Activated effector memory CD4-positive, alpha-beta T cell treated with anti-CD3 and anti-CD28 coated beads, Interleukin-2, amount 50 U/mL, for 16 hours (primary cell): Measurements from ENCODE around the gene ZNF484.
"Not testable (repeated sequence)": the region's sequence is repeated elsewhere in the genome, so short reads cannot be mapped to it uniquely, and the experiment has no call there.

Experiments used
- DNase-seq: peaks from one replicate; pipeline ENCODE4 v3.0.0-alpha.2; 2020

ZNF484 gene

DNA sequence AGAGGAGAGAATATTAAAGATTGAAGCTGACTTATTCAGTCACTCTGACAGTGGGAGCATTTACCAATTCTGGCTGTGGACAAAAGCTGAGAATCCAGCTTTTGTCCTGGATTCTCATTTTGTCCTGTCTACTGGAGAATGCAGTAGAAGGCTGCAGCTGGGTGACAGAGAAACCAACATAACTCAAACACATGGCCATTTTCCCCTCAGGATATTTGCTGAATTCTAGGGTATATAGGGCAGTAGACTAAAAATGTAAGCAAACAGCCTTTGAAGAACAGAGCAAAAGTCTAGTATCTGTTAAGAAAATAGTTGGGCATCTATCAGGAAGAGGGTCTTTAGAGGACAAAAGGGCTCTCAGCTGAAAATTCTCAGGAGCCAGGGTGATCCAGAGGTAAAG is 20.6 kb downstream of the ZNF484 start:
- no peak for DNase-seq

DNA sequence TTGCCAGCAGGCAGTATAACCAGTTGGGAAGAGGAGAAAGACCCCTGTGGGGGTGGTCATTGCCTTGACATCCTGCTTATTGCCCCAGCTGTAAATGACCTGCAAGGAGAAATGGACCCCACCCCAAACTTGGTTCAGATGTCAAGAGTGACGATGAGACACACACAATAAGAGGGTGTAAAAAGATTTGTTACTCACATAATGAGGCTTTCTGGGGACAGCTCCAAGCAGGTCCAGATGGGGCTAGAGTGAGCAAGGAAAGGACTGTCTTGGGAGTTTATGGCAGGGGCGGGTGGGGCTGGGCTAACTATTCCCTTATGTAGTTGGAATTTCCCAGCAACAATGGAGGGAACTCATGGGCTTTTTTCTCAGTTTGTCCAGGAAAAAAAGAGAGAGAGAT is 24.1 kb downstream of the ZNF484 start:
- no peak for DNase-seq

DNA sequence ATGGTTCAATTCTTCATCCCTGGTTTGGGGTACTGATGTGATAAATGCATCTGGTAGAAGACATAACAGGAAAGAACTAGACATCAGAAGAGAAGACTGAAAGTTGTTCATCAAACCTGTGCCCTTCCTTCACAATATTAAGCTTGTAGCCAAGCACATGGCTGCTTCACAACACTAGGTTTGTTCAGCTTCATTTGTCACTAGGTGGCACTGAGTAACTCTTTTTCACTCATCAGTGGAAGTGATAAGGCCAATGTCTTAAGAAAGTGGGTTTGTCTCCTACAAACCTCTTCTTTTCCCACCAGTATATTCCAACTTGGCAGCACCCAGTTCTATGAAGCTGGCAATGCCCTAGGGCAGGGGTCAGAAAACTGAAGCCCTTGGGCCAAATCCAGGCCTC is 26.9 kb downstream of the ZNF484 start:
- no peak for DNase-seq

DNA sequence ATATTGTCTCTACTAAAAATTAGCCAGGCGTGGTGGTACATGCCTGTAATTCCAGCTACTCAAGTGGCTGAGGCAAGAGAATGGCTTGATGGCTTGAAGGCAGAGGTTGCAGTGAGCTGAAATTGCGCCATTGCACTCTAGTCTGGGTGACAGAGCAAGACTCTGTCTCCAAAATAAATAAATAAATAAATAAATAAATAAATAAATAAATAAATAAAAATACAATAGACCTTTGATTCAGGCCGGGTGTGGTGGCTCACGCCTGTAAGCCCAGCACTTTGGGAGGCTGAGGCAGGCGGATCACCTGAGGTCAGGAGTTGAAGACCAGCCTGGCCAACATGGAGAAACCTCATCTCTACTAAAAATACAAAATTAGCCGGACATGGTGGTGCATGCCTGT is 29.1 kb downstream of the ZNF484 start:
- not testable (repeated sequence) for DNase-seq

DNA sequence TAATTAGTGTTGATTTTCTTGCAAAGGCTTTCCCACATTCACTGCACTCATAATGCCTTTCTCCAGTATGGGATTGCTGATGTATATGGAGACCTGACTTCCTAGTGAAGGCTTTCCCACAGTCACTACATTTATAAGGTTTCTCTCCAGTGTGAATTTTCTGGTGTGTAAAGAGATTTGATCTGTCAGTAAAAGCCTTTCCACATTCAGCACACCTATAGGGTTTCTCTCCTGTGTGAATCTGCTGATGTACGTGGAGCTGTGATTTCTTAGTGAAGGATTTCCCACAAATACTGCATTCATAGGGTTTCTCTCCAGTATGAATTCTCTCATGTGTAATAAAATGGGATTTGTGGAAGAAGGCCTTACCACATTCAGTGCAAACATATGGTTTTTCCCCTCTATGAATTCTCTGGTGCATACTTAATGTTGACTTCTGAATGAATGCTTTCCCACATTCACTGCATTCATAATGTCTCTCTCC is 31.1 kb downstream of the ZNF484 start:
- no peak for DNase-seq

DNA sequence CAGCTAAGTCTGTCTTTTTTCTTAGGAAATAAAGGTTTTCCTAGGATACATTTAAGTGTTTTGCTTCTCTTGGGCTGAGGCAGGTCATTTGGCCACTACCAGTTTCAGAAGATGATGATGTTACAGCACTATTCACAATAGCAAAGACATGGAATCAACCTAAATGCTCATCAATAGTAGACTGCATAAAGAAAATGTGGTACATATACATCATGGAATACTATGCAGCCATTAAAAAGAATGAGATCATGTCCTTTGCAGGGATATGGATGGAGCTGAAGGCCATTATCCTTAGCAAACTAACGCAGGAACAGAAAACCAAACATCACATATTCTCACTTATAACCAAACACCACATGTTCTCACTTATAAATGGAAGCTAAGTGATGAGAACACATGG is 39.4 kb downstream of the ZNF484 start:
- DNase-seq, result not testable (repeated sequence)

DNA sequence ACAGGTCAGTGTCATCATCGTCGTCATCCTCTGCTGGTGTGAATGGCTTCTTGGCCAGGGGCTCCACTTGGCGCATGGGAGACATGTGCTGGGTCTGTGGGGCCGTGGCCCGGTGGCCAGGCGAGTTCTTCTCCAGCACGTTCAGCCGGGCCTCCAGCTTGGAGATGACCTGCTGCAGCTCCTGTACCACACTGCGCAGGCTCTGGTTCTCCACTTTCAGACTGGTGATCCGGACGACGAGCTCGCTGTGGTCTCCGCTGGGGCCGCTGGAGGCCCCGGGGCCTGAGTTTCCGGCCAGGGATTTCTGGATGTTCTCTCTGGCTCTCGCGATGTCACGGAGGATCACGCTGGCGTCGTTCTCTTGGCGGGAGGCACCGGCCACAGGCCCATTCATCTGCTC is 40.6 kb downstream of the ZNF484 start:
- no peak for DNase-seq

DNA sequence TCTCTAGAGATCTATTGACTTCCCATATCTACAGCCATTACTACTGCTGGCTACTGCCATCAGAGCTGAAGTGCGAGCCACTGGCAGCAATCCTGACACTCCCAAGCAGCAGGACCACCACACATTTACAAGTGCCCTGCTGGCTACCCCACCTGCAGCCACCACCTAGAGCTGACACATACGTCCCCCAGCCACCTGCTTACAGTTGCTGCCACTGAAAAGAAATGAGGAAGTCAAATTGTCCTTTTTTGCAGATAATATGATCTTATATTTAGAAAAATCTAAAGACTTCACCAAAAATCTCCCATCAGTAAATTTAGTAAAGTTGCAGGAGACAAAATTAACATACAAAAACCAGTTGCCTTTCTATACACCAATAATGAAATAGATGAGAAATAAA is 48.4 kb downstream of the ZNF484 start:
- no peak for DNase-seq

DNA sequence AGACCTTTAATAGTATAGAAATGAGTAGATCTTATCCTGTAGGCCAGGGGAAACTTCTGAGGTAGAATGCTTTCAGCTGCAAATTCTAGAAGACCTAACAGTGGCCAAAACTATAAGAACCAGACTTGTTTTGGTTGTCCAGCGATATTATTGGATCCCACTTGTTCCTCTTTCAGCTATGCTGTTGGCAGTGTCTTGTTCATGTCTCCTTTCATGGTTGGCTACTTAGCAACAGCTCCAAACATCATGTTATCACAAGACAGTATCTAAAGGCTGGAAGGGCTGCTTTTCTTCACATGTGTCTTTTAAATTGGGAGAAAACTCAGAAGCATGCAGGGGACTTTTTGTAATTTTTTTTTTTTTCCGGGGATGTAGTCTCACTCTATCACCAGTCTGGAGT is 52.8 kb downstream of the ZNF484 start:
- not testable (repeated sequence) for DNase-seq

DNA sequence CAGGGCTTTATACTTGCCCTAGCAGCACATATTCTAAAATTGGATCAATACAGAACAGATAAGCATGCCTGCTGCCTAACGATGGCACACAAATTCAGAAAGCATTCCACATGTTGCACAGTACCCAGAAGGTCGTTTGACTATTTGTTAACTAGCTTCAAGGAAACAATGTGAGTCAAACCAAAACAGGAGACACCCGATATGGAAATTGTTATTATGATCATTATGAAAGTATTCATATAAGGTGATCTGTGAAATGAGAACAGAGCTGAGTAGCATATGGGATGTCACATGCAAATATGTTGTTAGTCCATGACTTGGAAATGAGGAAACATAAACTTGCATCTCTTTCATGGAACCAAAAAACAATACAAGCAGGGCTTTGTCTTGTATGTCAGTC is 56.9 kb downstream of the ZNF484 start:
- no peak for DNase-seq

DNA sequence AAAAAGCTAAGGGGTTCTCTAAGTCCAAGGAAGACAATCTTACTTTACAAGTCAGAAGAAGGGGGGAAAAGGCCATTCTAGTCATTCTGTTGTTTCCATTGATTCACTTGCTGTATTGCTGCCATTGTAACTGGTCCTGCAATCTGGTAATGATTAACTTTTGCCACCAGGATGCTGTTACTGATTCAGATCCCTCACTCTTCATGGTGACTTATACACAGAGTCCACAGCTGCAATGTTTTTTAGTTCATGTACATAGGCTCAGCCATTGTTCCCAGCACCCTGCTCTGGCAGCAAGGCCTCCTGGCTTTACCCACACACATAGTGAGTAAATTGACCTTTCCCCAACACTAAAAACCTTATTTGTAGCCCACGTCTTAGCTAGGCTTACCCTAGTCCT is 57.9 kb downstream of the ZNF484 start:
- DNase-seq, result not testable (repeated sequence)

DNA sequence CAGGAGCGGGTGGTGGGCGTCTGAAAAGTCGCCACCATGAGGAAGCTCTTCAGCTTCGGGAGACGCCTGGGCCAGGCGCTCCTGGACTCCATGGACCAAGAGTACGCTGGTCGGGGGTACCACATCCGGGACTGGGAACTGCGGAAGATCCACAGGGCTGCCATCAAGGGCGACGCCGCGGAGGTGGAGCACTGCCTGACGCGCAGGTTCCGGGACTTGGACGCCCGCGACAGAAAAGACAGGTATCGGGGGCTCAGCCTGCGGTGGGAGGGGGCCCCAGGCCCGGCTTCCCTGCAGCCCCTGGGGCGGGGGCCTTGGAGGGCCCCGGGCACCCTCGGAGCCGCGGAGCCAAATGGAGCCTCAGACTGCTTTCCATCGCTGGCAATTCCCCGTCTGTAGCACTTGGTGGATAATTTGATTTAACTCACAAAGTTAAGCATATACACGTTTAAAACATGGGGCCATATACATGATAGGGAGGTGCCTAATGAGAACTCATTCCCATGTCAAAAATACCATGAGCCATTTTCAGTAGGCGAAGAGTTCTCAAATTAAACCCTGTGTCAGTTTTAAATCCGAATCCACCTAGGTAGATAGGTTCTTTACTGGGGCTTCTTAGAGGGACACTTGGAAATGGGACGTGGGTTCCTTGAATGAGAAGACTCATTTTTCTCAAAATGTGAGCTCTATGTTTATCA is 68.1 kb downstream of the ZNF484 start:
- DNase-seq, result not testable (repeated sequence)

DNA sequence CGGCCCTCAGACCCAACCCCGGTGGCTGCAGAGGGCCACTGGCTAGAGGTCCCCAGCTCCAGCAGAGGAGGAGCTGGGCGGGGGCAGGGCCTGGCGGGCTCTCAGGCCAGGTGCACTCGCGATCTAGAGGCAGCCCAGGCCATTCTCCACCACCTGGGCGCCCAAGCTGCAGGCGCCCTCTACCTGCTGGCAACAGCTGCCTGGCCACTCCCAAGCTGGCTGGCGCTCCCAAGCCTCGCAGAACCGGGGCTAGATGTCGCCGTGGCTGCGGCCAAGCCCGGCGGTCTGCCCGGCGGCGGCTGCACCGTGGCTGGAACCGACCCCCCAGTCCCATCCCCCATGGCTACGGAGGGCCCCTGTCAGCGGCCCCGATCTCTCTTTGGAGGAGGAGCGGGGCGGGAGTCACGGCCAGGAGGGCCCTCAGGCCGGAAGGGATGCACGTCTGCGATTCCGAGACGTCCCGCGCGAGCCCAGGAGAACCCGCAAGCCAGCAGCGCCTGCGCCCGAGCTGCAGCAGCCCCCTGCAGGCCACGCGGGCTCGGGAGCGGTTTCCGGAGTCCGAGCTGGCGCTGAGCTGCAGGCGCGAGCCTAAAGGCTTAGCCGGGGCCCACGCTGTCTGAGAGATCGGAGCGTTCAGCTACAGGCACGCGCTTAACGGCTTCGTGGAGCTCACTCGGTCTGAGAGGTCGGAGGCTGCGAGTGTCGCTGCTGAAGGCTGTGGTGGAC is 68.9 kb downstream of the ZNF484 start:
- DNase-seq, result peak; percentile 80

DNA sequence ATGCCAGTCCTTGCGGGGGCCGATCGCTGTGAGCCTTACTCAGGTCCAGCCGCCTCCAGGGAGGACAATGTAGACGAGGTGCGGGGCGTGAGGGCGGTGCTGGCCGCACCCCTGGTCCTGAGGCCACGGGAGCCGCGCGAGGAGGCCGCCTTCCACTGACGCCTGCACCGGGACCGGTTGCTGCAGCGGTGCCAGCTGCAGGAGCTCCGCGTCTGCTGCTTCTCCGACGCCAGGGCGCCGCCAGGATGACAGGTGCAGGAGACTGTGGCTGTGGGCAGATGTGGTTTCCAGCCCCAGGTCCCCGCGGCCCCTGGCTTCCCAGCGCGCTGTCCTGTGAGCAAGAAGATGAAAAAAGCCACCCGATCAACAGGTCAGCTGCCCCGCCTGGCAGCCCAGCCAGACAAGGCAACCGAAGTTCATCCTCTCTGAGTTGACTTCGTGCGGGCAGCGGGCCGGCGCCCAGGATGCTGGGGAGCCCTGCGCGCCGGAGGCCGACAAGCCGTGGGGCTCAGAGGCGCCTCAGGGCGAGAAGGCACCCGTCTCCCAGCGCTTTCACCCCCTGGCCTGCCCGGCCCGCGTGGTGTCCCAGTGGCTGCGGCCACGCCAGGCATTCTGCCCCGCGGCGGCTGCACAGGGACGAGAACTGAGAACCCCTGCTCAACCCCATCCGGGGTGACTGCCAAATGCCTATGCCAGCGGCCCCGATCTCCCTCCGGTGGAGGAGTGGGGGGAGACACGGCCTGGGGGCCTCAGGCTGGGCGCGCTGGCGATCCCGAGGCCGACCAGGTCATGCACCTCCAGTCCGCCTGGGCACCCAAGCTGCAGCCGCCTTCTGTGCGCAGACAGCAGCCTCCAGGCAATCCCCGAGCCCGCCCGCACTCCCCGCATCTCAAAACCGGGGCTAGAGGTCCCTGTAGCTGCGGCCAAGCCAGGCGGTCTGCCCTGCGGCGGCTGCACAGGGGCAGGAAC is 69.8 kb downstream of the ZNF484 start:
- DNase-seq, result peak; percentile 73

DNA sequence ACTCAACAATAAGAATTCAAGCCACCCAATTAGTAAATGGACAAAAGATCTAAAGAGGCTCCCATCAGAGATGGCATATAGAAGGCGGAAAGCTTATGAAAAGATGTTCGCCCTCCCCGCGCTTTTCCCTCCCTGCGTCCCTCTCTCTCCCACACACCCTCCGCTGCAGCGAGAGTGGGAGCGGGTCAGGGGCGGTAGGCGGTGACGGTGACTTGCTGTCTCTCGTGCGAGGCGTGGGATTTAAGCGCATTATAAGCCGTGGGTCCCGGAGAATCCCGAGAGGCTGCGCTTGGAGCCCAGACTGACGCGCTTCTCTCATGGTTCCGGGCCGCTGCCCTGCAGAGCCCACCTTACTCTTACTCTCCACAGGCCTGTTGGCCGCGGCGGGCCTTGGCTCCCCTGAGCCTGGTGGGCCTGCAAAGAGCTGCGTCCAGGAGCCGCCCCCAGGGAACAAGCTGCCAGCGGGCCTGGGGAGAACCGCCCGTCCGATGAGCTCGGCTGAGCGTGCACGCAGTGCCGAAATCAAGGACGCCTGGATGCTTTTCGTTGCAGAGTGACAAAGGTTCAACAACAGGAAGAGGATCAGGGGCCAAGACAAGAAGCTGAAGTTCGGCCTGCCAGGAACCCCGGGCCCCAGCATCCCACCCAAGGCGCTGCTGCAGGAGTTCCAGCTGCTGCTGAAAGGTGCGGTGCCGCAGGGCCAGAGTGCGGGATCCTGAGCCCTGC is 70.6 kb downstream of the ZNF484 start:
- no peak for DNase-seq

DNA sequence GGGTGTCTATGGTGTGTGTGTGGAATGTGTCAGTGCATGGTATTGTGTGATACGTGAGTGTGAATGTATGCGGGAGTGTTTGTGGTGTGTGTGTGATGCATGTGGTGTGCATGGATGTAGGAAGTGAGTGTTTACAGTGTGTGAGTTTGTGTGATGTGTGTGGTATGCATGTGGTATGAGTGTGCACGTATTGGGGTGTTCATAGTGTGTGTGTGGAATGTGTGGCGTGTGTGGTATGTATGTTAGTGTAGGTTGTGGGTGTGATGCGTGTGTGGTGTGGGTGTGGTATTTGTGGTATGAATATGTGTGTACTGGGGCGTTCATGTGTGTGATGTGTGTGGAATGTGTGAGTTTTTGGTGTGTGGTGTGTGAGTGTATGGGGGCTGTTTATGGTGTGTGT is 73.1 kb downstream of the ZNF484 start:
- no peak for DNase-seq

DNA sequence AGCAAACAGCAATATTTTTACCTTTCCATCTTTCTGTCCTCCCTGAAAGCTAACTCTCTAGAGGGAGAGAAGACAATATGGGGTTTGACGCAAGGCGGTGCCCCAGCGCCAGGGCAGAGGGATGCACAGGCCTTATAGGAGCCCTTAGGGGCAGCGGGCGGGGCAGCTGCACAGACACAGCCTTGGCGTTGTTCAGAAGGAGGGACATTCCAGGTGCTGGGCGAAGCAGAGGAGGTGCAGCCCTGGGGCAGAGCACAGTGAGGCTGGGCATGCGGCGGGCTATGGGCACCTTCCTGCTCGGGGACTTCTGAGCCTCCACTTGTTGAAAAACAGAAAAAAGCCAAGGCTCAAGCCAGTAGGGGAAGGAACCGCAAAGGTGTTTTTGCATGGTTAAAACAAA is 79.5 kb downstream of the ZNF484 start:
- DNase-seq, result no peak

DNA sequence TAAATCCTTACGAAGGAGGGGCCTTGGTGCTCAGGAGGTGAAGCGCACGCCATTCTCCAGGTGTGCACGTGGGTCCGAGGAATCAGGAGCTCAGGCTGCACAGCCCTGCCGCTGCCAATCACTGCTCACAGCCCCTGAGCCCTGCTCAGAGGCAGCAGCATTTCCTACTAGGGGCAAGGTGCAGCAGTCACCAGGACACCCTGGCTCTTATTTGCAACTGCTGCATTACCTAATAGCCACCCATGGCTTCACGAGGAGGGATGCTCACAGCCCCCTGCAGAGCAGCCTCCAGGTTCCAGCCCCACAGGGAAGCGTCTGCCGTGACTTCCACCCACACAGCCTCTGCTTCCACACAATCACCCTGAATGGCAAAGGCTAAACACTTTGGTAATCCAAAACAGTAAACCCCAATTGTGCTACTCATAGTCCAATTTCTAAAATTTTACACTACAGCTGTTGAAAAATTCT is 81.5 kb downstream of the ZNF484 start:
- DNase-seq, result not testable (repeated sequence)

DNA sequence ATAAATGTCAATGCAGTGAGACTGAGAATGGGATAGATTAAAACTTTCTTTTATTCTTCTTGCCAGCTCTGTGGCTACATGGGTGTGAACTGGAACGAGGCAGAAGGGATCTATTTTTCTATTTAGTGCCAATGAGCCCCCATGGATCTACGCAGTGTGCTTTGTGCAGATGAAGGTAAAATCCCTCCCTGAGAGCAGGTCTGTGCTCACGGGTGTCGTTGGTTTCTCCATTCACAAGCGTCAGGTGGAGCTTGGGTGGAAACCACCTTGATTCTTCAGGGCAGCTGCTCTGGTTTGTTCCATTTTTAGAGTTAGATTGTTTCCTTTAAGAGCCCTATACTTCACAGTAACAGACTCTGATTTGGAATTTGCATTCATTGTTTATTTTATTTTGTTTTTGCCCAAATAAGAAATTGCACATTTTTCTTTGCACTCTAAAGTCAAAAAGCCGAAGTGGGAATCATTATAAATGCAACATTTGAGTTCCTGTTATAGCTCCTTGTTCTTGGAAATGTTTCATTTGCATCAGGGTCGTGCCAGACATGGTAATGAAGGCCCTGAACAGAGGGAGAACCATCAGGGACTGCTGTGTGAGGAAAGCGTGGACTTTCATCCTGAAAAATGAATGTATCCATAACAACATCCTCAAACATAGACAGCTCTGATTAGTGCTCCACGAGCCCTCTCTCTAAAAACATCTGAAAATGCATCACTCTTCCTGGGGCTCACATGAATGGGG is 82.1 kb downstream of the ZNF484 start:
- no peak for DNase-seq
